AG04450 (cell line): ENCODE data around the gene ZDHHC11B. TPM values are rescaled to one million over a fixed set of nuclear protein-coding genes. Genes with fewer than 3 reads are reported as not detected.

Experiments
- CTCF ChIA-PET: fragments of 300-600, 350-600 bp; formaldehyde crosslinking; extraction: SDS; loops from one replicate; lab custom pipeline; 2022; ENCODE audit warnings: antibody characterized with exemption, inconsistent platforms; lab: Charles Lee
- POLR2A ChIA-PET: fragments of 350-600 bp; formaldehyde crosslinking; extraction: SDS; loops from one replicate; lab custom pipeline; 2021; ENCODE audit warnings: antibody characterized with exemption, inconsistent platforms; lab: Yijun Ruan, JAX
- DNase-seq: peaks from one replicate; pipeline ENCODE4 v3.0.0-alpha.2; 2011; ENCODE audit warnings: low read depth, low spot score
- H3K27ac ChIP-seq: one replicate; pipeline ENCODE4 v1.5.1; 2012; ENCODE audit warnings: low read depth, low read length, control low read depth
- H3K27me3 ChIP-seq: one replicate; pipeline ENCODE4 v1.6.0; 2012; ENCODE audit warnings: low read length; ENCODE audit not compliant: control insufficient read depth, insufficient read depth
- H3K4me3 ChIP-seq: 2 replicates; pipeline ENCODE4 v1.5.1; 2011; ENCODE audit warnings: mild to moderate bottlenecking, low read depth, low read length, control low read depth
- H3K9me3 ChIP-seq: 2 replicates; pipeline ENCODE4 v1.5.1; 2012; ENCODE audit warnings: low read length; ENCODE audit not compliant: control insufficient read depth, insufficient read depth
- CTCF ChIP-seq: IDR thresholded peaks from 2 replicates; pipeline ENCODE4 v1.5.1; 2011; ENCODE audit warnings: low read depth, low read length, control low read depth, inconsistent platforms
- polyA plus RNA-seq: library from polyadenylated mRNA; depleted of rRNA; stranded (reverse); fragments of >200 nt; gene quantifications from 2 replicates; pipeline ENCODE4 v1.2.3, GENCODE V29; 2011

Gene ZDHHC11B
- polyA plus RNA-seq, 1 experiment: not detected

DNA sequence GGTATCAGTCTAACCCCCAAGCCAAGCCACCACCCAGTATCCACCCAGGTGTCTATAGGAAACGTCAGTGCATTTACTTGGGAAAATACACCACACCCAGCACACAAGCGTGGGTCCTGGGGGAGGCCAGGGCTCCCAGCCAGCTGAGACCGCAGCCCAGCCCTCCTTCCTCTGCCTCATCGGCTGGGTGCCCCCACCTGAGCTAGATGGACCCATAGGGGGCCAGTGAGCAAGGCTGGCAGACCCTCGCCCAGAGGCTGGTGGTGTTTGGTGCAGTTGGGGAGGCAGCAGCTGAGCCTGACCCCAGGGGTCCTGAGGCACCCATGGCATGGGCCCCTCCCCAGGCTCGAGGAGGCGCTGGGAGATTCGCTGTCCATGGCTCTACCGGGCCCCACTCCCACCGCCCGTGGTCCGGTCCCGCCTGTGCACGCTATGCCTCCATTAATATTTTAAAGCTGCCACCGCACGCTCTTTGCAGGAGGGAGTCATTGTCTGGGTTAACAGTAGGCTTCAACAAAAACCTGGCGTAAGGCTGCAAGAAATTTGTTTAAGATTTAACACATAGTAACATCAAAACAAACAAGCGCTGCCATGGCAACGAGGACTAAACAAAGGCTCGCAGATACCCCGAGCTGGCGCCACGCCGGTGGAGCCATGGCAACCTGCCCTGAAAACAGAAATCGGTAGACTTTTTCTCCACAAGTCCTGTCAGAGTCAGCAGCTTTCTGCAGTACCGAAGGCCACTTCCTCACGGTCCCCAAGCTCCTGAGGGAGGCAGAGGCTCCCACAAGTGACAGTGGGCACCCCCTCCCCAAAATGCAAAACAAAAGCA is 112.0 kb downstream of the ZDHHC11B start:
- Histone ChIP-seq H3K27me3 (peaks cover 18% of the 10 kb centered on the region), H3K9me3 (no peaks in the 10 kb centered on the region; the same call in 1 of the 2 replicates), H3K27ac (no peak overlapping the region), H3K4me3 (no peak overlapping the region; the same call in 1 of the 2 replicates)
- ChIA-PET CTCF (interaction anchor here (0.6 to 4.4 kb wide), 5 partner anchors 16 to 356 kb away, joined by 4 to 72 read pairs (median 6); no protein-coding TSS in a partner anchor), POLR2A (no interaction called here)
- no peak for TF ChIP-seq CTCF
- peak; percentile 39 for DNase-seq

GRCh38 chr5:671459-672328 is 112.8 kb downstream of the ZDHHC11B start:
- peaks cover 18% of the 10 kb centered on the region for H3K27me3 ChIP-seq
- no peaks in the 10 kb centered on the region; the same call in 1 of the 2 replicates for H3K9me3 ChIP-seq
- POLR2A ChIA-PET: no interaction called here
- CTCF ChIA-PET: interaction anchor here (0.7 to 4.4 kb wide), 10 partner anchors 16 to 798 kb away, joined by 3 to 72 read pairs (median 4); no protein-coding TSS in a partner anchor
- no peak overlapping the region for H3K27ac ChIP-seq
- H3K4me3 ChIP-seq: peak overlapping the region; percentile 31; the same call in 1 of the 2 replicates
- peak; percentile 94 for TF ChIP-seq CTCF
- peak; percentile 6 for DNase-seq

DNA sequence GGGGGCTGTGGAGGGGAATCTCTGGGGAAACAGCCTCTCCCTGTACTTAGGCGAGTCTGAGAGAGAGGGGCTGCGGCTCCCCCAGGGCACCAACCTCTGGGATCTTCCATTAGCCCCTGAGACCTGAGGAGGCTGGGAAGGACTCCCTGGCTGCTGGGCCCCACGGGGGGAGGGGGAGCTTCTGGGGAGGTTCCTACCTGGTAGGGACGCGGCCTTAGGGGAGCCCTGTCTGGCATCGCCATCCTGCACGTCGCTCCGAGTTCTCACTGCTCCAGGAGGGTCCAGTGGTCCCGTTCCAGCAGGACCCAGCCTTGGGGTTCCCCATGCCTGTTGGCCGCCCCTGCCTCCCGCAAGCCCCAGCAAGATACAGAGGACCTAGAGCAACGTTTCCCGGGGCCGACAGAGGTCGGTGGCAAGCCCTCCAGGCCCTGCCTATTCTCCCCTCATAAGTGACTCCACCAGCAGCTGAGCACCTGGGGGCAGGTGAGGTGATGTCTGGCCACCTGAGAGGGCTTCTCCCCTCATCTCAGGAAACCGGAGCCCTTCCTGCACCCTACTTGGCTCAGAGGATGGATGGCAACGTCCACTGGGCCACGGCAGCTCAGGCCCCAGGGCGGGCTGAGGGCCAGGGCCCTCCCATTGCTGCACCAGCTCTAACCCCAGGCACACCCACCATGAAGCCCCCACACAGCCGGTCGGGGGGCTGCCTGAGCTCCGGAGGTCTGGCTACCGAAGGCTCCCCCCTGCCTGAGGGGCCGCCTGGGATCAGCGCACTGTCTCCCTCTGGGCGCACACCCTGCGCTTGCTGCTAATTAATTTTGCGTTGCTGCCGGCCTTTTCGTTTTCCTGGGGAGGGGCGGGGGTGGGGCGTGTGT is 113.9 kb downstream of the ZDHHC11B start:
- TF ChIP-seq CTCF: no peak
- Histone ChIP-seq H3K9me3 (no peaks in the 10 kb centered on the region; the same call in 1 of the 2 replicates), H3K27ac (no peak overlapping the region), H3K4me3 (no peak overlapping the region), H3K27me3 (peaks cover 18% of the 10 kb centered on the region)
- DNase-seq: no peak
- ChIA-PET CTCF (interaction anchor here (0.6 to 4.4 kb wide), 12 partner anchors 13 to 799 kb away, joined by 3 to 72 read pairs (median 4); no protein-coding TSS in a partner anchor), POLR2A (no interaction called here)

- Histone ChIP-seq H3K27me3 (peaks cover 18% of the 10 kb centered on the region), H3K4me3 (no peak overlapping the region), H3K27ac (no peak overlapping the region), H3K9me3 (no peaks in the 10 kb centered on the region; the same call in 1 of the 2 replicates)
- DNase-seq: no peak
- TF ChIP-seq CTCF: no peak
- CTCF ChIA-PET: interaction anchor here (1.0 to 4.4 kb wide), 2 partner anchors 12 to 233 kb away, joined by 4 to 72 read pairs; no protein-coding TSS in a partner anchor
- POLR2A ChIA-PET: no interaction called here
Measured at GRCh38 chr5:669842-670395, 114.6 kb downstream of the ZDHHC11B start.
